WI38 (cell line): Measurements from ENCODE around the gene ZNF816.

Experiments
- H3K4me3 ChIP-seq: 2 replicates; pipeline ENCODE4 v1.5.1; 2011; ENCODE audit warnings: low read depth, mild to moderate bottlenecking, control low read depth, low read length
- TF ChIP-seq, protein P1 (sequence below): IDR thresholded peaks from 2 replicates; pipeline ENCODE4 v1.5.1; 2012; ENCODE audit warnings: low read depth, mild to moderate bottlenecking, control low read depth, low read length

Gene ZNF816

GRCh38 chr19:52959613-52960295, 2.9 kb downstream of the ZNF816 start:
- TF ChIP-seq, protein P1, sequence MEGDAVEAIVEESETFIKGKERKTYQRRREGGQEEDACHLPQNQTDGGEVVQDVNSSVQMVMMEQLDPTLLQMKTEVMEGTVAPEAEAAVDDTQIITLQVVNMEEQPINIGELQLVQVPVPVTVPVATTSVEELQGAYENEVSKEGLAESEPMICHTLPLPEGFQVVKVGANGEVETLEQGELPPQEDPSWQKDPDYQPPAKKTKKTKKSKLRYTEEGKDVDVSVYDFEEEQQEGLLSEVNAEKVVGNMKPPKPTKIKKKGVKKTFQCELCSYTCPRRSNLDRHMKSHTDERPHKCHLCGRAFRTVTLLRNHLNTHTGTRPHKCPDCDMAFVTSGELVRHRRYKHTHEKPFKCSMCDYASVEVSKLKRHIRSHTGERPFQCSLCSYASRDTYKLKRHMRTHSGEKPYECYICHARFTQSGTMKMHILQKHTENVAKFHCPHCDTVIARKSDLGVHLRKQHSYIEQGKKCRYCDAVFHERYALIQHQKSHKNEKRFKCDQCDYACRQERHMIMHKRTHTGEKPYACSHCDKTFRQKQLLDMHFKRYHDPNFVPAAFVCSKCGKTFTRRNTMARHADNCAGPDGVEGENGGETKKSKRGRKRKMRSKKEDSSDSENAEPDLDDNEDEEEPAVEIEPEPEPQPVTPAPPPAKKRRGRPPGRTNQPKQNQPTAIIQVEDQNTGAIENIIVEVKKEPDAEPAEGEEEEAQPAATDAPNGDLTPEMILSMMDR: no peak
- H3K4me3 ChIP-seq: no peak overlapping the region

DNA sequence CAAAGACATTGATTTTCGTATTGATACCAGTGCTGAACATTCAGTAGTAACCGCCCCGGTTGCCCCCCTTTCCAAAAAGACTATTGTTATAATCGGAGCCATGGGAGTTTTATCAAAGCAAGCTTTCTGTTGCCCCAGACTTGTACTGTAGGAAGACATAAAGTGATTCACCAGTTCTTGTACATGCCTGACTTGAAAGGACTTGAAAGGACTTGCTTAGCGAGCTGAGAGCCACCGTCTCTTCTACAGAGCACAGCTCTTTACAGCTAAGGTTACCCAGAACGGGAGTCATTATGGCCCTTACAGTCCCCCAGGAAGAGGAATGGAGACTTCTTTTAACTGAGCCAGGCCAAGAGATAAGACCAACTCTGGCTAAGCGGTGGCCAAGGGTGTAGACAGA, 5.1 kb downstream of the ZNF816 start:
- TF ChIP-seq, protein P1: no peak
- no peak overlapping the region for H3K4me3 ChIP-seq

DNA sequence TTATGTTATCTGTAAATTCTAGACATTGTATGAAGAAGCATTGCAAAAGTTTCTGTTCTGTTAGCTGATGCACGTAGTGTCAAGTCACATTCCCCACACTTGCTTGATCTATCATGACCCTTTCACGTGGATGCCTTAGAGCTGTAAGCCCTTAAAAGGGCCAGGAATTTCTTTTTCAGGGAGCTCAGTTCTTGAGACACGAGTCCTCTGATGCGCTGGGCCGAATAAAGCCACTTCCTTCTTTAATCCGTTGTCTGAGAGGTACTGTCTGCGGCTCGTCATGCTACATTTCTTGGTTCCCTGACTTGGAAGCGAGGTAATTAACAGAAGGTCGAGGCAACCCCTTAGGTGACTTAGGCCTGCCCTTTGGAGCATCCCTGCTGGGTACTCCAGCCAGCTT, 5.8 kb downstream of the ZNF816 start:
- no peak overlapping the region for H3K4me3 ChIP-seq
- TF ChIP-seq, protein P1: no peak

DNA sequence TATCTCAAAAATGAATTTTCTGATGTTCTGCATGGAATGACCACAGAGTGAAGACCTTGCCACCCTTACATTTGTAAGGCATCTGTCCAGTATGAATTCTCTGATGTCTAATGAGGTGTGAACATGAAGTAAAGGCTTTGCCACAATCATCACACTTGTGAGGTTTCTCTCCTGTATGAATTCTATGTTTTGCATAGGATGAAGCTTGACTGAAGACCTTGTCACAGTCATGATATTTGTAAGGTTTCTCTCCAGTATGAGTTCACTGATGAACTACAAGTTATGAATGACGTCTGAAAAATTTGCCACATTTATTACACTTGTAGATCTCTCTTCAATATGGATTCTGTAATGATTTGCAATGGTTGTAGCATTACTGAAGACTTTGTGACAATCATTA, 13.3 kb downstream of the ZNF816 start:
- TF ChIP-seq, protein P1: no peak

GRCh38 chr19:52948025-52948770, 14.5 kb downstream of the ZNF816 start:
- TF ChIP-seq, protein P1: no peak

More for the DNA sequence above, 13.3 kb downstream of the ZNF816 start:
- no peak overlapping the region for H3K4me3 ChIP-seq

DNA sequence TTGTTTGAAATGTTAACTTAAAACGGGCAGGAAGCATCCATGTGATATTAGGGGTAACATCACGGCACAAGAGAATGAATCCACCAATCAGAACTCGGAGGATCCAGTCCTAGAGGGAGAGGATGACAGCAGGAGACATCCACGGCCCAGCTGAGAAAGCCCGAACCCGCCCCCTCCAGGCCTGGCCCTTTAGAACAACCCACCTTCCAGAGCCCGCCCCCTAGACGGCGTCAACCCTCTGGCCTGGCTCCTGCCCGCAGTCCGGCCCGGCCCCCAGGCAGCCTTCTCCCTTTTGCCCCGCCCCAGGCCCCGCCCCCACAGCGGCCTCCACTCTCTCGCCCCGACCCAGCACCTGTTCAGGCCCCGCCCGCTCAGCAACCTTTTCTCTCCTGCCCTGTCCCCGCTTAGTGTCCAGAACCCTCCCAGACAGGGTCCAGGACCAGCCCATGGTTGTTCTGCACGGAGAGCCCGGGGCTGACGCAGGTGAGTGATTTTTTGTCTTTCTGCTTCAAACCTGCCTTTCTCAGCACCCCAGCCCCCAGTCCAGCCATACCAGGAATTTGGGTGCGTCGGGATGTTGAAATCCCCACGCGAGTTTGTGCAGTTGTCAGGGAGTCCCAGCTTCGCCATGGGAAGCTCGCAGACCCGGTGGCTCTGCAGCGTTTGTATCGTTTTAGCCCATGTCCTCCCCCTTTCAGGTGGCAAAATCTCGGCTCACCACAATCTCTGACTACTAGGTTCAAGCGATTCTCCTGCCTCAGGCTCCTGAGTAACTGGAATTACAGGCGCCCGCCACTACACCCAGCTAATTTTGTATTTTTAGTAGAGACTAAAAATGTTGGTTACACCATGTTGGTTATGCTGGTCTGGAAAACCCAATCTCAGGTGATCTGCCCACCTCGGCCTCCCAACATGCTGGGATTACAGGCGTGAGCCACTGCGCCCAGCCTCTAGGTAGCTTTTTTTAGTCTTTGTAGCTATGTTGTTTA, 16.1 kb downstream of the ZNF816 start:
- TF ChIP-seq, protein P1: no peak
- no peak overlapping the region for H3K4me3 ChIP-seq

More at GRCh38 chr19:52948025-52948770, 14.5 kb downstream of the ZNF816 start:
- no peak overlapping the region for H3K4me3 ChIP-seq
